Activated CD4-positive, alpha-beta T cell treated with anti-CD3 and anti-CD28 coated beads, Interleukin-2, amount 10 ng/mL, durations not matched to agents 24 days and 14 days (primary cell): ENCODE results near the gene CTSO. TPM values are rescaled to one million over a fixed set of nuclear protein-coding genes. Genes with fewer than 3 reads are reported as not detected.

Source experiments
- DNase-seq: peaks from one replicate; pipeline ENCODE4 v3.0.0; 2022
- H3K27ac Mint-ChIP-seq: one replicate; pipeline ENCODE4 v1.8.0; 2022; ENCODE audit warnings: mild to moderate bottlenecking, mixed read lengths
- H3K27me3 Mint-ChIP-seq: one replicate; pipeline ENCODE4 v1.8.0; 2022; ENCODE audit warnings: mixed read lengths
- H3K36me3 Mint-ChIP-seq: one replicate; pipeline ENCODE4 v1.8.0; 2022; ENCODE audit warnings: low read depth, mild to moderate bottlenecking, mixed read lengths
- H3K4me1 Mint-ChIP-seq: one replicate; pipeline ENCODE4 v1.8.0; 2021; ENCODE audit warnings: mixed read lengths
- H3K4me3 Mint-ChIP-seq: one replicate; pipeline ENCODE4 v1.8.0; 2022; ENCODE audit warnings: mild to moderate bottlenecking, moderate library complexity, mixed read lengths
- H3K9me3 Mint-ChIP-seq: one replicate; pipeline ENCODE4 v1.8.0; 2021; ENCODE audit warnings: mixed read lengths
- intact Hi-C: fragments of 100-400 bp; cut with micrococcal nuclease; formaldehyde crosslinking; loops from one replicate; pipeline ENCODE4 v1.15.1; 2023
- total RNA-seq: library from RNA; stranded (reverse); gene quantifications from 2 replicates; pipeline ENCODE4 v1.2.3, GENCODE V29; 2022

CTSO gene
- 0.93 and 1.1 TPM in 2 replicates for total RNA-seq

GRCh38 chr4:155953151-155954117 is at the start of gene CTSO:
Gene CTSO, minus strand, starts transcription at chr4:155953866. Its CDS starts 19 bp downstream, at chr4:155953847.
- peak within 1 kb of the TSS; percentile 99 for H3K27ac Mint-ChIP-seq
- intact Hi-C loops, result loop anchor here (1.0 to 5.0 kb wide), 4 partner anchors 143 to 1401 kb away; partner anchors contain the start of genes MAP9 and PLRG1
- H3K9me3 Mint-ChIP-seq, result peaks cover 3% of the 10 kb centered on the region
- H3K4me3 Mint-ChIP-seq, result peak within 1 kb of the TSS; percentile 99
- peaks cover 11% of the 10 kb centered on the region for H3K4me1 Mint-ChIP-seq
- no peaks in the 10 kb centered on the region for H3K27me3 Mint-ChIP-seq
- no peaks in the 10 kb centered on the region for H3K36me3 Mint-ChIP-seq
- peak; percentile 93 for DNase-seq

GRCh38 chr4:156000491-156000890 is 46.8 kb upstream of the CTSO start:
- Mint-ChIP-seq H3K4me3 (no peak overlapping the region), H3K27me3 (no peaks in the 10 kb centered on the region)

GRCh38 chr4:155999725-156000124 is 46.1 kb upstream of the CTSO start:
- no peak for DNase-seq
- no peak overlapping the region for H3K27ac Mint-ChIP-seq

More at GRCh38 chr4:156000491-156000890, 46.8 kb upstream of the CTSO start:
- intact Hi-C loops, result no loop called here
- H3K4me1 Mint-ChIP-seq, result no peaks in the 10 kb centered on the region
- H3K27ac Mint-ChIP-seq, result no peak overlapping the region
- no peak for DNase-seq
- H3K36me3 Mint-ChIP-seq, result no peaks in the 10 kb centered on the region
- no peaks in the 10 kb centered on the region for H3K9me3 Mint-ChIP-seq

GRCh38 chr4:155995069-155995468 is 41.4 kb upstream of the CTSO start:
- intact Hi-C loops, result no loop called here
- H3K36me3 Mint-ChIP-seq, result no peaks in the 10 kb centered on the region
- H3K4me3 Mint-ChIP-seq, result no peak overlapping the region
- H3K9me3 Mint-ChIP-seq, result no peaks in the 10 kb centered on the region
- H3K4me1 Mint-ChIP-seq, result no peaks in the 10 kb centered on the region
- no peak overlapping the region for H3K27ac Mint-ChIP-seq
- peaks cover 2% of the 10 kb centered on the region for H3K27me3 Mint-ChIP-seq
- DNase-seq, result no peak

More at GRCh38 chr4:155999725-156000124, 46.1 kb upstream of the CTSO start:
- Mint-ChIP-seq H3K27me3 (no peaks in the 10 kb centered on the region), H3K36me3 (no peaks in the 10 kb centered on the region), H3K4me1 (no peaks in the 10 kb centered on the region), H3K9me3 (no peaks in the 10 kb centered on the region), H3K4me3 (no peak overlapping the region)
- intact Hi-C loops, result no loop called here

- Mint-ChIP-seq H3K27ac (no peak overlapping the region), H3K9me3 (no peaks in the 10 kb centered on the region), H3K4me1 (no peaks in the 10 kb centered on the region), H3K4me3 (no peak overlapping the region), H3K36me3 (no peaks in the 10 kb centered on the region), H3K27me3 (no peaks in the 10 kb centered on the region)
- intact Hi-C loops, result no loop called here
- DNase-seq, result no peak
Measured at GRCh38 chr4:155984106-155984797, 30.6 kb upstream of the CTSO start.

GRCh38 chr4:155982736-155983385 is 29.2 kb upstream of the CTSO start:
- no peaks in the 10 kb centered on the region for H3K9me3 Mint-ChIP-seq
- no peaks in the 10 kb centered on the region for H3K36me3 Mint-ChIP-seq
- DNase-seq, result no peak

GRCh38 chr4:155978810-155979209 is 25.1 kb upstream of the CTSO start:
- no peak overlapping the region for H3K4me3 Mint-ChIP-seq
- intact Hi-C loops, result no loop called here
- no peaks in the 10 kb centered on the region for H3K9me3 Mint-ChIP-seq
- H3K27ac Mint-ChIP-seq, result no peak overlapping the region
- H3K27me3 Mint-ChIP-seq, result no peaks in the 10 kb centered on the region
- H3K4me1 Mint-ChIP-seq, result no peaks in the 10 kb centered on the region
- no peak for DNase-seq
- H3K36me3 Mint-ChIP-seq, result no peaks in the 10 kb centered on the region

More at GRCh38 chr4:155982736-155983385, 29.2 kb upstream of the CTSO start:
- H3K27ac Mint-ChIP-seq, result no peak overlapping the region
- H3K4me1 Mint-ChIP-seq, result no peaks in the 10 kb centered on the region
- no peak overlapping the region for H3K4me3 Mint-ChIP-seq
- intact Hi-C loops, result no loop called here
- H3K27me3 Mint-ChIP-seq, result no peaks in the 10 kb centered on the region

- intact Hi-C loops, result no loop called here
- no peaks in the 10 kb centered on the region for H3K4me1 Mint-ChIP-seq
- no peaks in the 10 kb centered on the region for H3K36me3 Mint-ChIP-seq
- DNase-seq, result no peak
- no peak overlapping the region for H3K4me3 Mint-ChIP-seq
- H3K9me3 Mint-ChIP-seq, result no peaks in the 10 kb centered on the region
- H3K27ac Mint-ChIP-seq, result no peak overlapping the region
- no peaks in the 10 kb centered on the region for H3K27me3 Mint-ChIP-seq
Measured at GRCh38 chr4:155975511-155975910, 21.8 kb upstream of the CTSO start.

- no peaks in the 10 kb centered on the region for H3K4me1 Mint-ChIP-seq
- H3K27me3 Mint-ChIP-seq, result no peaks in the 10 kb centered on the region
- H3K9me3 Mint-ChIP-seq, result no peaks in the 10 kb centered on the region
- no peak overlapping the region for H3K4me3 Mint-ChIP-seq
- no peak for DNase-seq
- no peak overlapping the region for H3K27ac Mint-ChIP-seq
- intact Hi-C loops, result no loop called here
- H3K36me3 Mint-ChIP-seq, result no peaks in the 10 kb centered on the region
Measured at GRCh38 chr4:155974996-155975395, 21.3 kb upstream of the CTSO start.

- no peak overlapping the region for H3K27ac Mint-ChIP-seq
- no peaks in the 10 kb centered on the region for H3K4me1 Mint-ChIP-seq
- DNase-seq, result peak; percentile 62
- no peaks in the 10 kb centered on the region for H3K27me3 Mint-ChIP-seq
- H3K36me3 Mint-ChIP-seq, result no peaks in the 10 kb centered on the region
- intact Hi-C loops, result no loop called here
- H3K4me3 Mint-ChIP-seq, result no peak overlapping the region
- no peaks in the 10 kb centered on the region for H3K9me3 Mint-ChIP-seq
Measured at GRCh38 chr4:155974476-155974749, 20.7 kb upstream of the CTSO start.

- no peak for DNase-seq
- H3K27me3 Mint-ChIP-seq, result no peaks in the 10 kb centered on the region
- H3K36me3 Mint-ChIP-seq, result no peaks in the 10 kb centered on the region
- H3K9me3 Mint-ChIP-seq, result no peaks in the 10 kb centered on the region
- intact Hi-C loops, result no loop called here
- H3K4me1 Mint-ChIP-seq, result no peaks in the 10 kb centered on the region
- no peak overlapping the region for H3K4me3 Mint-ChIP-seq
- H3K27ac Mint-ChIP-seq, result no peak overlapping the region
Measured at GRCh38 chr4:155973639-155974475, 20.2 kb upstream of the CTSO start.

GRCh38 chr4:155972098-155972497 is 18.4 kb upstream of the CTSO start:
- Mint-ChIP-seq H3K9me3 (no peaks in the 10 kb centered on the region), H3K4me1 (no peaks in the 10 kb centered on the region)

GRCh38 chr4:155966731-155967395 is 13.2 kb upstream of the CTSO start:
- no peaks in the 10 kb centered on the region for H3K9me3 Mint-ChIP-seq
- DNase-seq, result no peak
- H3K36me3 Mint-ChIP-seq, result no peaks in the 10 kb centered on the region
- H3K27ac Mint-ChIP-seq, result no peak overlapping the region
- peaks cover 3% of the 10 kb centered on the region for H3K4me1 Mint-ChIP-seq
- H3K27me3 Mint-ChIP-seq, result no peaks in the 10 kb centered on the region
- H3K4me3 Mint-ChIP-seq, result no peak overlapping the region
- intact Hi-C loops, result no loop called here

More at GRCh38 chr4:155972098-155972497, 18.4 kb upstream of the CTSO start:
- Mint-ChIP-seq H3K27me3 (no peaks in the 10 kb centered on the region), H3K27ac (no peak overlapping the region), H3K36me3 (no peaks in the 10 kb centered on the region), H3K4me3 (no peak overlapping the region)
- intact Hi-C loops, result no loop called here
- no peak for DNase-seq
